Caco-2 (cell line): Measurements from ENCODE around the gene LHX1. TPM values are rescaled to one million over a fixed set of nuclear protein-coding genes. Genes with fewer than 3 reads are reported as not detected.

Source experiments
- BruUV-seq: library from RNA; stranded (reverse); fragments of 400-500 nt; replicated peaks from 2 replicates; lab custom pipeline; 2021; lab: Mats Ljungman, UMichigan
- CTCF ChIA-PET: fragments of 300-600 bp; sonication (Branson Sonifier 250); formaldehyde crosslinking; loops from one replicate; lab custom pipeline; 2022; ENCODE audit warnings: antibody characterized with exemption; lab: Charles Lee
- POLR2A ChIA-PET: fragments of 300-600 bp; sonication (Branson Sonifier 250); formaldehyde crosslinking; loops from one replicate; lab custom pipeline; 2022; ENCODE audit warnings: antibody characterized with exemption; lab: Charles Lee
- DNase-seq, 2 experiments: peaks; one replicate each; pipeline versions ENCODE4 v3.0.0 to v3.0.0-alpha.2; 2020 to 2022
- H3K27me3 ChIP-seq: replicated peaks from 2 replicates; pipeline ENCODE4 v1.6.0; 2011; ENCODE audit warnings: low read length; ENCODE audit not compliant: control insufficient read depth, insufficient read depth
- H3K36me3 ChIP-seq: 2 replicates; pipeline ENCODE4 v1.5.1; 2011; ENCODE audit warnings: low read length; ENCODE audit not compliant: control insufficient read depth, insufficient read depth
- H3K4me1 ChIP-seq: fragments of 250-450 bp; sonication (Bioruptor Pico); 2 replicates; pipeline ENCODE4 v1.5.1; 2020; ENCODE audit warnings: mild to moderate bottlenecking
- H3K4me3 ChIP-seq: 2 replicates; pipeline ENCODE4 v1.5.1; 2011; ENCODE audit warnings: low read depth, mild to moderate bottlenecking, control low read depth, low read length
- H3K9me3 ChIP-seq: fragments of 250-450 bp; sonication (Bioruptor Pico); 2 replicates; pipeline ENCODE4 v1.5.1; 2020; ENCODE audit warnings: mild to moderate bottlenecking, moderate library complexity
- H3K27ac Mint-ChIP-seq: one replicate; pipeline ENCODE4 v1.8.0; 2022; ENCODE audit warnings: mixed read lengths; ENCODE audit not compliant: unreplicated experiment
- H3K27me3 Mint-ChIP-seq: one replicate; pipeline ENCODE4 v1.8.0; 2022; ENCODE audit warnings: mixed read lengths; ENCODE audit not compliant: insufficient read depth, unreplicated experiment
- H3K36me3 Mint-ChIP-seq: one replicate; pipeline ENCODE4 v1.8.0; 2022; ENCODE audit warnings: mild to moderate bottlenecking, mixed read lengths; ENCODE audit not compliant: insufficient read depth, unreplicated experiment
- H3K4me1 Mint-ChIP-seq: one replicate; pipeline ENCODE4 v1.8.0; 2022; ENCODE audit warnings: low read depth, mixed read lengths; ENCODE audit not compliant: unreplicated experiment
- H3K4me3 Mint-ChIP-seq: one replicate; pipeline ENCODE4 v1.8.0; 2022; ENCODE audit warnings: mild to moderate bottlenecking, moderate library complexity, mixed read lengths; ENCODE audit not compliant: unreplicated experiment
- H3K9me3 Mint-ChIP-seq: one replicate; pipeline ENCODE4 v1.8.0; 2022; ENCODE audit warnings: mixed read lengths; ENCODE audit not compliant: unreplicated experiment
- CTCF ChIP-seq, 2 experiments: fragments of 200-600 bp in 1 of 2; IDR thresholded peaks; 1 replicate in 1 of 2; 2 replicates in 1 of 2; pipeline versions ENCODE4 v1.5.1 to v1.8.0; 2011 to 2022; ENCODE audit warnings: antibody characterized with exemption in 1 of 2, control low read depth in 1 of 2, inconsistent platforms in 1 of 2, low read depth in 1 of 2, low read length in 1 of 2, mild to moderate bottlenecking in 1 of 2, moderate library complexity in 1 of 2; ENCODE audit not compliant: insufficient read depth in 1 of 2, severe bottlenecking in 1 of 2, unreplicated experiment in 1 of 2
- intact Hi-C: fragments of 100-400 bp; cut with micrococcal nuclease; formaldehyde crosslinking; loops from one replicate; pipeline ENCODE4 v1.10.0; 2022; ENCODE audit not compliant: unreplicated experiment
- total RNA-seq: library from RNA; stranded (reverse); gene quantifications from 2 replicates; pipeline ENCODE4 v1.2.3, GENCODE V29; 2022

LHX1 gene
- total RNA-seq, 1 experiment from 2014 or later = not detected

- peaks cover 70% of the 10 kb centered on the region for H3K36me3 Mint-ChIP-seq
Observed at GRCh38 chr17:36992701-36993100, 55.4 kb downstream of the LHX1 start.

GRCh38 chr17:36993227-36993626 is 56.0 kb downstream of the LHX1 start:
- POLR2A ChIA-PET = no interaction called here
- Histone ChIP-seq H3K9me3 (no peaks in the 10 kb centered on the region), H3K4me1 (no peaks in the 10 kb centered on the region), H3K27me3 (no peaks in the 10 kb centered on the region), H3K36me3 (peaks cover 1% of the 10 kb centered on the region; the same call in 1 of the 2 replicates), H3K4me3 (no peak overlapping the region)
- no peak overlapping the region for H3K4me3 Mint-ChIP-seq
- peaks cover 73% of the 10 kb centered on the region for H3K36me3 Mint-ChIP-seq
- H3K27me3 Mint-ChIP-seq = no peaks in the 10 kb centered on the region
- no TSS peak for BruUV-seq
- intact Hi-C loops = no loop called here
- H3K9me3 Mint-ChIP-seq = no peaks in the 10 kb centered on the region
- no peak for DNase-seq
- no peak for TF ChIP-seq CTCF (IDR thresholded peaks at IDR 0.05; ENCODE audit: insufficient read depth in 1 of 2, low read depth in 1 of 2, low read length in 1 of 2, severe bottlenecking in 1 of 2, unreplicated experiment in 1 of 2)
- H3K27ac Mint-ChIP-seq = no peak overlapping the region
- CTCF ChIA-PET = no interaction called here
- H3K4me1 Mint-ChIP-seq = no peaks in the 10 kb centered on the region

More at GRCh38 chr17:36992701-36993100, 55.4 kb downstream of the LHX1 start:
- peaks cover 1% of the 10 kb centered on the region; the same call in 1 of the 2 replicates for H3K36me3 ChIP-seq
- no peaks in the 10 kb centered on the region for H3K4me1 ChIP-seq
- POLR2A ChIA-PET = no interaction called here
- no peaks in the 10 kb centered on the region for H3K9me3 Mint-ChIP-seq
- no peak overlapping the region for H3K27ac Mint-ChIP-seq
- no peaks in the 10 kb centered on the region for H3K27me3 Mint-ChIP-seq
- H3K4me3 ChIP-seq = no peak overlapping the region
- H3K27me3 ChIP-seq = no peaks in the 10 kb centered on the region
- intact Hi-C loops = no loop called here
- DNase-seq = no peak
- no peak overlapping the region for H3K4me3 Mint-ChIP-seq
- no TSS peak for BruUV-seq
- H3K9me3 ChIP-seq = no peaks in the 10 kb centered on the region
- no peak for TF ChIP-seq CTCF (IDR thresholded peaks at IDR 0.05; ENCODE audit: insufficient read depth in 1 of 2, low read depth in 1 of 2, low read length in 1 of 2, severe bottlenecking in 1 of 2, unreplicated experiment in 1 of 2)
- H3K4me1 Mint-ChIP-seq = no peaks in the 10 kb centered on the region
- CTCF ChIA-PET = no interaction called here

Other genes starting within 250 kb of the LHX1 start
- 81.7 and 87.6 TPM in 2 replicates for gene AATF, start 11.5 kb downstream of the LHX1 start, total RNA-seq